Measurements from ENCODE around the gene MBOAT1. TPM values are rescaled to one million over a fixed set of nuclear protein-coding genes. Genes with fewer than 3 reads are reported as not detected.
A peak's percentile ranks its signal among the peaks of the same experiment; 100 is the strongest.

MBOAT1 gene
- total and polyA plus RNA-seq, 2 of the 13 experiments (the other 11 are each of a cell fraction or from before 2014, with no cell fraction given) = not detected

GRCh38 chr6:20102397-20103073 is 109.7 kb downstream of the MBOAT1 start:
- no TSS peak for BruUV-seq (replicated peaks)
- Histone ChIP-seq H3K9me3 (ENCODE audit: low read length) (no peaks in the 10 kb centered on the region), H4K20me1 (ENCODE audit: insufficient read depth, low read length) (no peaks in the 10 kb centered on the region), H3K4me1 (ENCODE audit: insufficient read depth, low read length) (no peaks in the 10 kb centered on the region), H3K4me3 (replicated peaks in 1 of 3; ENCODE audit: insufficient read depth in 1 of 3, low read depth in 2 of 3, low read length in 3 of 3) (no peak overlapping the region), H3K79me2 (ENCODE audit: insufficient read depth, low read length) (no peaks in the 10 kb centered on the region), H3K36me3 (replicated peaks in 1 of 2; ENCODE audit: control insufficient read depth in 1 of 2, insufficient read depth in 2 of 2, low read length in 2 of 2) (no peaks in the 10 kb centered on the region), H3K4me2 (ENCODE audit: low read depth, low read length) (no peak overlapping the region), H3K9ac (ENCODE audit: insufficient read depth, low read depth, low read length) (no peak overlapping the region), H3K27ac (ENCODE audit: extremely low read length, insufficient read depth, low read length) (no peak overlapping the region), H2AFZ (ENCODE audit: low read length) (no peak overlapping the region), H3K27me3 (ENCODE audit: control insufficient read depth in 1 of 2, insufficient read depth in 2 of 2, low read length in 2 of 2) (no peaks in the 10 kb centered on the region)
- no peak for FAIRE-seq
- ChIA-PET CTCF (ENCODE audit: low intra/inter-chr PET ratio, low total read pairs) (no interaction called here), POLR2A (no interaction called here)
- intact Hi-C loops (cut with micrococcal nuclease; ENCODE audit: unreplicated experiment) (no loop called here), in situ Hi-C loops (cut with HindIII; ENCODE audit: extremely low pct_ligation_motif_present, low pct_unique_long_range_greater_than_20kb) (no loop called here)
- no peak for DNase-seq (ENCODE audit: low spot score)
- TF ChIP-seq CREB1 (IDR thresholded peaks at IDR 0.05) (peak; percentile 83), CREB1 (CRISPR knock-in tag; IDR thresholded peaks at IDR 0.05) (no peak), ZZZ3 (CRISPR knock-in tag; IDR thresholded peaks at IDR 0.05; ENCODE audit: borderline replicate concordance) (no peak), ZBTB20 (CRISPR knock-in tag; IDR thresholded peaks at IDR 0.05; ENCODE audit: borderline replicate concordance, low read depth) (no peak)
- WGBS (ENCODE audit: low lambda C conversion rate) = 11% methylated on average over 8 of the region's 8 CpGs
- no peak for ATAC-seq

- no peak for DNase-seq (ENCODE audit: low spot score)
- POLR2A ChIA-PET = no interaction called here
- intact Hi-C loops (cut with micrococcal nuclease; ENCODE audit: unreplicated experiment) = no loop called here
These were observed 113.1 kb downstream of the MBOAT1 start for GRCh38 chr6:20099156-20099555.

More at GRCh38 chr6:20099156-20099555, 113.1 kb downstream of the MBOAT1 start:
- WGBS (ENCODE audit: low lambda C conversion rate) = 35% methylated on average over 5 of the region's 5 CpGs
- Histone ChIP-seq H3K27ac (ENCODE audit: extremely low read length, insufficient read depth, low read length) (no peak overlapping the region), H3K4me2 (ENCODE audit: low read depth, low read length) (no peak overlapping the region), H3K4me1 (ENCODE audit: insufficient read depth, low read length) (no peaks in the 10 kb centered on the region), H3K9me3 (ENCODE audit: low read length) (no peaks in the 10 kb centered on the region), H3K4me3 (replicated peaks in 1 of 3; ENCODE audit: insufficient read depth in 1 of 3, low read depth in 2 of 3, low read length in 3 of 3) (no peak overlapping the region), H3K27me3 (ENCODE audit: control insufficient read depth in 1 of 2, insufficient read depth in 2 of 2, low read length in 2 of 2) (no peaks in the 10 kb centered on the region; a peak in 2 of 5 replicates), H3K36me3 (replicated peaks in 1 of 2; ENCODE audit: control insufficient read depth in 1 of 2, insufficient read depth in 2 of 2, low read length in 2 of 2) (no peaks in the 10 kb centered on the region), H3K9ac (ENCODE audit: insufficient read depth, low read depth, low read length) (no peak overlapping the region), H4K20me1 (ENCODE audit: insufficient read depth, low read length) (no peaks in the 10 kb centered on the region), H2AFZ (ENCODE audit: low read length) (no peak overlapping the region), H3K79me2 (ENCODE audit: insufficient read depth, low read length) (no peaks in the 10 kb centered on the region)
- TF ChIP-seq ZNF382 (CRISPR knock-in tag; IDR thresholded peaks at IDR 0.05; ENCODE audit: borderline replicate concordance) (no peak), TOE1 (CRISPR knock-in tag; IDR thresholded peaks at IDR 0.05) (no peak), AGO1 (IDR thresholded peaks at IDR 0.05; ENCODE audit: low read depth, low read length, poor library complexity, severe bottlenecking) (no peak), ZNF256 (CRISPR knock-in tag; conservative IDR thresholded peaks at IDR 0.05) (no peak), TRAFD1 (CRISPR knock-in tag; IDR thresholded peaks at IDR 0.05; ENCODE audit: borderline replicate concordance) (no peak), ATF6 (CRISPR knock-in tag; conservative IDR thresholded peaks at IDR 0.05) (no peak), ZNF232 (CRISPR knock-in tag; IDR thresholded peaks at IDR 0.05; ENCODE audit: borderline replicate concordance) (no peak), ZNF614 (CRISPR knock-in tag; IDR thresholded peaks at IDR 0.05; ENCODE audit: borderline replicate concordance) (no peak), NR2F2 (IDR thresholded peaks at IDR 0.05; ENCODE audit: borderline replicate concordance, low read depth) (no peak)
- ATAC-seq (no peak), FAIRE-seq (no peak)
- BruUV-seq (replicated peaks) = no TSS peak
- in situ Hi-C loops (cut with HindIII; ENCODE audit: extremely low pct_ligation_motif_present, low pct_unique_long_range_greater_than_20kb) = loop anchor here (10.0 kb wide), 1 partner anchor 426 kb away; no protein-coding TSS in a partner anchor
- CTCF ChIA-PET (ENCODE audit: low intra/inter-chr PET ratio, low total read pairs) = no interaction called here

Data from HepG2 (cell line).